Fibroblast of lung (primary cell): ENCODE data around the gene STK4. TPM values are rescaled to one million over a fixed set of nuclear protein-coding genes. Genes with fewer than 3 reads are reported as not detected.

Experiments
- DNase-seq, 2 donors: peaks; one replicate each; pipeline versions ENCODE4 v3.0.0 to v3.0.0-alpha.2; 2010; ENCODE audit warnings: low read depth in 2 of 2
- H2AFZ ChIP-seq: 2 replicates; pipeline ENCODE4 v1.5.1; 2012; ENCODE audit warnings: low read length, control low read depth, inconsistent platforms
- H3K27ac ChIP-seq: 2 replicates; pipeline ENCODE4 v1.5.1; 2011; ENCODE audit warnings: low read length, control low read depth; ENCODE audit not compliant: insufficient read depth
- H3K27me3 ChIP-seq: 2 replicates; pipeline ENCODE4 v1.5.1; 2011; ENCODE audit warnings: mild to moderate bottlenecking, low read length; ENCODE audit not compliant: control insufficient read depth, insufficient read depth
- H3K36me3 ChIP-seq: 2 replicates; pipeline ENCODE4 v1.5.1; 2011; ENCODE audit warnings: low read length; ENCODE audit not compliant: control insufficient read depth, insufficient read depth
- H3K4me1 ChIP-seq: 2 replicates; pipeline ENCODE4 v1.5.1; 2011; ENCODE audit warnings: low read length; ENCODE audit not compliant: control insufficient read depth, insufficient read depth; ENCODE audit errors: extremely low read depth
- H3K4me2 ChIP-seq: 2 replicates; pipeline ENCODE4 v1.5.1; 2011; ENCODE audit warnings: low read length, control low read depth; ENCODE audit not compliant: insufficient read depth; ENCODE audit errors: extremely low read depth
- H3K4me3 ChIP-seq, 4 experiments: fragments of 200-600 bp in 1 of 4; sonication (generic) in 1 of 4; replicated peaks in 1 of 4; 2 replicates each; pipeline ENCODE4 v1.5.1; 2011 to 2016; ENCODE audit warnings: low read length in 4 of 4, low read depth in 3 of 4, mild to moderate bottlenecking in 3 of 4, control low read depth in 2 of 4, inconsistent platforms in 1 of 4, mixed read lengths in 1 of 4; ENCODE audit not compliant: insufficient read depth in 1 of 4; ENCODE audit errors: control extremely low read depth in 1 of 4
- H3K79me2 ChIP-seq: 2 replicates; pipeline ENCODE4 v1.5.1; 2012; ENCODE audit warnings: mild to moderate bottlenecking, low read length, inconsistent platforms; ENCODE audit not compliant: control insufficient read depth, insufficient read depth
- H3K9ac ChIP-seq: 2 replicates; pipeline ENCODE4 v1.5.1; 2011; ENCODE audit warnings: mild to moderate bottlenecking, low read length, control low read depth; ENCODE audit not compliant: insufficient read depth
- H3K9me3 ChIP-seq: 2 replicates; pipeline ENCODE4 v1.5.1; 2012; ENCODE audit warnings: low read depth, low read length; ENCODE audit not compliant: control insufficient read depth, insufficient read depth
- H4K20me1 ChIP-seq: 2 replicates; pipeline ENCODE4 v1.5.1; 2011; ENCODE audit warnings: low read length; ENCODE audit not compliant: control insufficient read depth, insufficient read depth; ENCODE audit errors: extremely low read depth
- EZH2 ChIP-seq: IDR thresholded peaks from 2 replicates; pipeline ENCODE4 v1.5.1; 2012; ENCODE audit warnings: low read length, control low read depth, mild to moderate bottlenecking; ENCODE audit errors: missing control alignments
- polyA plus RNA-seq, 2 donors: library from polyadenylated mRNA; depleted of rRNA in 1 of 2; stranded (reverse) in 1 of 2; unstranded in 1 of 2; fragments of >200 nt; gene quantifications; 2 replicates each; pipeline ENCODE4 v1.2.1, GENCODE V29; 2011 to 2012; ENCODE audit warnings: missing spikeins in 1 of 2
- total RNA-seq: library from RNA; depleted of rRNA; stranded (reverse); fragments of >200 nt; gene quantifications from 2 replicates; pipeline ENCODE4 v1.2.1, GENCODE V29; 2014
- TF ChIP-seq, protein P1 (sequence below), 2 donors: IDR thresholded peaks in 1 of 2; conservative IDR thresholded peaks in 1 of 2; 1 replicate in 1 of 2; 2 replicates in 1 of 2; pipeline ENCODE4 v1.5.1; 2011 to 2012; ENCODE audit warnings: low read length in 2 of 2, control low read depth in 1 of 2, inconsistent platforms in 1 of 2, low read depth in 1 of 2, mild to moderate bottlenecking in 1 of 2

Gene STK4
- total and polyA plus RNA-seq, 2 donors (not counting 1 experiment from before 2014, with no cell fraction given), result 19.0 to 31.7 TPM

DNA sequence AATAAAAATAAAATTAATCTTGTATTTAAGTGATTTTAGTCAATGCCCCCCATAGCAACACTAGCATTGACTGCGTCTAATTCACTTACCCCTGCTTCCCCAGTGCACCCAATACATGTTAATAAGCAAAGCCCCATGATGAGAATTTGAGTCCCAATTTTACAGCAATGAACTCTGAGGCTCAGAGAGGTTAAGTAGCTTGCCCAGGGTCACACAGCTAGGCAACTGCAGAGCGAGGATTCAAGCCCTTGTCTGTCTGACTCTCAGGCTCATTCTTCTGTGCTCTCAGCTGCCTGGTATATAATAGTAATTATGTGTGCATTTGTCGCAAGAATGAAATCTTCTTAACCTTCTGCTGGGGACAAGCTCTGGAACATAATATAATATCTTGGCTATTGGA is 48.0 kb upstream of the STK4 start:
- H3K36me3 ChIP-seq, result peaks cover 9% of the 10 kb centered on the region
- no peaks in the 10 kb centered on the region for H3K79me2 ChIP-seq
- TF ChIP-seq, protein P1, sequence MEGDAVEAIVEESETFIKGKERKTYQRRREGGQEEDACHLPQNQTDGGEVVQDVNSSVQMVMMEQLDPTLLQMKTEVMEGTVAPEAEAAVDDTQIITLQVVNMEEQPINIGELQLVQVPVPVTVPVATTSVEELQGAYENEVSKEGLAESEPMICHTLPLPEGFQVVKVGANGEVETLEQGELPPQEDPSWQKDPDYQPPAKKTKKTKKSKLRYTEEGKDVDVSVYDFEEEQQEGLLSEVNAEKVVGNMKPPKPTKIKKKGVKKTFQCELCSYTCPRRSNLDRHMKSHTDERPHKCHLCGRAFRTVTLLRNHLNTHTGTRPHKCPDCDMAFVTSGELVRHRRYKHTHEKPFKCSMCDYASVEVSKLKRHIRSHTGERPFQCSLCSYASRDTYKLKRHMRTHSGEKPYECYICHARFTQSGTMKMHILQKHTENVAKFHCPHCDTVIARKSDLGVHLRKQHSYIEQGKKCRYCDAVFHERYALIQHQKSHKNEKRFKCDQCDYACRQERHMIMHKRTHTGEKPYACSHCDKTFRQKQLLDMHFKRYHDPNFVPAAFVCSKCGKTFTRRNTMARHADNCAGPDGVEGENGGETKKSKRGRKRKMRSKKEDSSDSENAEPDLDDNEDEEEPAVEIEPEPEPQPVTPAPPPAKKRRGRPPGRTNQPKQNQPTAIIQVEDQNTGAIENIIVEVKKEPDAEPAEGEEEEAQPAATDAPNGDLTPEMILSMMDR (conservative IDR thresholded peaks at IDR 0.05 in 1 of 2, IDR thresholded peaks at IDR 0.05 in 1 of 2; ENCODE audit: low read depth in 1 of 2, low read length in 2 of 2), result no peak
- no peak for TF ChIP-seq EZH2
- H4K20me1 ChIP-seq, result no peaks in the 10 kb centered on the region
- H3K27ac ChIP-seq, result no peak overlapping the region
- H3K9me3 ChIP-seq, result no peaks in the 10 kb centered on the region
- DNase-seq, result no peak
- H3K4me2 ChIP-seq, result no peak overlapping the region
- H2AFZ ChIP-seq, result no peak overlapping the region
- H3K9ac ChIP-seq, result no peak overlapping the region
- no peaks in the 10 kb centered on the region for H3K27me3 ChIP-seq
- no peaks in the 10 kb centered on the region for H3K4me1 ChIP-seq
- no peak overlapping the region for H3K4me3 ChIP-seq

DNA sequence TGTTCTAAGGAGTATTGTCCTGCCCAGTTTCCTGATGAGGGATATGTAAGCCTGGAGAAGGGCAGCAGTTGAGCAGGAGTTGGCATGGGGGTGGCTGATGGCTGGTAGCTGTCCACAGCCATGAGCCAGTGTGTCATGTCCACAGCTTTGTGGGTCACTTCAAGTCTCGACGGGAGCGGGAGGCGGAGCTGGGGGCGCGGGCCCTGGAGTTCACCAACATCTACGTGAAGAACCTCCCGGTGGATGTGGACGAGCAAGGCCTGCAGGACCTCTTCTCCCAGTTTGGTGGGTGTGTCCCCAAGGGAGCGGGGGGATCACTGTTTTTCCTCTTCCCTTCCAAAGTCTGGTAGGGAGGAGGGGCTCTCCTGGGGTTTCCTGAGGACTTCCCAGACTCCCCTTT is 47.6 kb upstream of the STK4 start:
- H3K4me2 ChIP-seq, result no peak overlapping the region
- DNase-seq, result no peak
- H3K36me3 ChIP-seq, result peaks cover 6% of the 10 kb centered on the region
- no peak overlapping the region for H3K4me3 ChIP-seq
- H3K9me3 ChIP-seq, result no peaks in the 10 kb centered on the region
- H2AFZ ChIP-seq, result no peak overlapping the region
- H3K9ac ChIP-seq, result no peak overlapping the region
- no peaks in the 10 kb centered on the region for H3K4me1 ChIP-seq
- H3K27me3 ChIP-seq, result no peaks in the 10 kb centered on the region
- TF ChIP-seq, protein P1 (conservative IDR thresholded peaks at IDR 0.05 in 1 of 2, IDR thresholded peaks at IDR 0.05 in 1 of 2; ENCODE audit: low read depth in 1 of 2, low read length in 2 of 2), result no peak
- no peak for TF ChIP-seq EZH2
- no peak overlapping the region for H3K27ac ChIP-seq
- no peaks in the 10 kb centered on the region for H3K79me2 ChIP-seq
- no peaks in the 10 kb centered on the region for H4K20me1 ChIP-seq

DNA sequence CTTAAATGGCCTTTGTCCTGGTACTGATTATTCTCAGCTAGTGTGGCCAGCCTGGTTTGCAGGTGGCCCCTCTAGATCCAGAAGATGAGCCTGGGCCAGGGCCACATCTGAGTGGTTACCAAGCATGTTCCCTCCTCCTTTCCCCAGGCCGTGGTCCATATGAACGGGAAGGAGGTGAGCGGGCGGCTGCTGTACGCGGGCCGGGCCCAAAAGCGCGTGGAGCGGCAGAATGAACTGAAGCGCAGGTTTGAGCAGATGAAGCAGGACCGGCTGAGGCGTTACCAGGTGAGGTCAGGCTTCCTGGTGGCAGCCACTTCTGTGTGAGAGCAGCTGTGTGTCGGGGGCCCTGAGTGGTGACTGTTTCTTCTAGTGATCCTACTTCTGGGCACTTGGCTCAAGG is 44.9 kb upstream of the STK4 start:
- H3K4me1 ChIP-seq, result no peaks in the 10 kb centered on the region
- no peaks in the 10 kb centered on the region for H3K79me2 ChIP-seq
- H3K27ac ChIP-seq, result no peak overlapping the region
- H3K9me3 ChIP-seq, result no peaks in the 10 kb centered on the region
- no peak overlapping the region for H2AFZ ChIP-seq
- peaks cover 4% of the 10 kb centered on the region for H3K36me3 ChIP-seq
- no peak overlapping the region for H3K9ac ChIP-seq
- no peak for DNase-seq
- no peaks in the 10 kb centered on the region for H3K27me3 ChIP-seq
- no peak overlapping the region for H3K4me3 ChIP-seq
- no peak for TF ChIP-seq EZH2
- TF ChIP-seq, protein P1 (conservative IDR thresholded peaks at IDR 0.05 in 1 of 2, IDR thresholded peaks at IDR 0.05 in 1 of 2; ENCODE audit: low read depth in 1 of 2, low read length in 2 of 2), result no peak
- no peak overlapping the region for H3K4me2 ChIP-seq
- H4K20me1 ChIP-seq, result no peaks in the 10 kb centered on the region
